Measurements from ENCODE around the gene SYCP2L.
"Not testable (repeated sequence)": the region's sequence is repeated elsewhere in the genome, so short reads cannot be mapped to it uniquely, and the experiment has no call there.

The SYCP2L gene

GRCh38 chr6:10993896-10994295, 107.0 kb downstream of the SYCP2L start:
- H3K27ac ChIP-seq, result no peak overlapping the region
- TF ChIP-seq CTCF (IDR thresholded peaks at IDR 0.05) (no peak), ZFX (IDR thresholded peaks at IDR 0.05; ENCODE audit: borderline replicate concordance) (no peak)

GRCh38 chr6:10995114-10995707, 108.4 kb downstream of the SYCP2L start:
- TF ChIP-seq ZFX (IDR thresholded peaks at IDR 0.05; ENCODE audit: borderline replicate concordance) (no peak), CTCF (IDR thresholded peaks at IDR 0.05) (no peak)
- no peak overlapping the region for H3K27ac ChIP-seq

GRCh38 chr6:10999994-11000393, 113.1 kb downstream of the SYCP2L start:
- H3K27ac ChIP-seq, result no peak overlapping the region
- TF ChIP-seq CTCF (IDR thresholded peaks at IDR 0.05) (no peak), ZFX (IDR thresholded peaks at IDR 0.05; ENCODE audit: borderline replicate concordance) (no peak)

GRCh38 chr6:11002176-11002575, 115.3 kb downstream of the SYCP2L start:
- TF ChIP-seq ZFX (IDR thresholded peaks at IDR 0.05; ENCODE audit: borderline replicate concordance) (no peak), CTCF (IDR thresholded peaks at IDR 0.05) (no peak)
- H3K27ac ChIP-seq, result no peak overlapping the region

- not testable (repeated sequence) for H3K27ac ChIP-seq
These were observed 116.4 kb downstream of the SYCP2L start for GRCh38 chr6:11003297-11003696.

GRCh38 chr6:11006061-11006460, 119.2 kb downstream of the SYCP2L start:
- no peak for TF ChIP-seq CTCF (IDR thresholded peaks at IDR 0.05)
- TF ChIP-seq ZFX (IDR thresholded peaks at IDR 0.05; ENCODE audit: borderline replicate concordance), result no peak
- no peak overlapping the region for H3K27ac ChIP-seq

- TF ChIP-seq ZFX (IDR thresholded peaks at IDR 0.05; ENCODE audit: borderline replicate concordance), result no peak
- TF ChIP-seq CTCF (IDR thresholded peaks at IDR 0.05), result no peak
- H3K27ac ChIP-seq, result no peak overlapping the region
These were observed 121.1 kb downstream of the SYCP2L start for GRCh38 chr6:11007715-11008608.
